A172 (cell line): ENCODE data around the gene PIK3R5. TPM values are rescaled to one million over a fixed set of nuclear protein-coding genes. Genes with fewer than 3 reads are reported as not detected.
"Not testable (repeated sequence)": the region's sequence is repeated elsewhere in the genome, so short reads cannot be mapped to it uniquely, and the experiment has no call there.

Experiments used
- DNase-seq: peaks from one replicate; pipeline ENCODE4 v3.0.0-alpha.2; 2015; ENCODE audit warnings: low spot score
- total RNA-seq: library from RNA; depleted of rRNA; stranded (reverse); fragments of >200 nt; shearing (Covaris generic); gene quantifications from 2 replicates; pipeline ENCODE4 v1.2.3, GENCODE V29; 2014

PIK3R5 gene
- total RNA-seq, 1 experiment from 2014 or later: not detected

DNA sequence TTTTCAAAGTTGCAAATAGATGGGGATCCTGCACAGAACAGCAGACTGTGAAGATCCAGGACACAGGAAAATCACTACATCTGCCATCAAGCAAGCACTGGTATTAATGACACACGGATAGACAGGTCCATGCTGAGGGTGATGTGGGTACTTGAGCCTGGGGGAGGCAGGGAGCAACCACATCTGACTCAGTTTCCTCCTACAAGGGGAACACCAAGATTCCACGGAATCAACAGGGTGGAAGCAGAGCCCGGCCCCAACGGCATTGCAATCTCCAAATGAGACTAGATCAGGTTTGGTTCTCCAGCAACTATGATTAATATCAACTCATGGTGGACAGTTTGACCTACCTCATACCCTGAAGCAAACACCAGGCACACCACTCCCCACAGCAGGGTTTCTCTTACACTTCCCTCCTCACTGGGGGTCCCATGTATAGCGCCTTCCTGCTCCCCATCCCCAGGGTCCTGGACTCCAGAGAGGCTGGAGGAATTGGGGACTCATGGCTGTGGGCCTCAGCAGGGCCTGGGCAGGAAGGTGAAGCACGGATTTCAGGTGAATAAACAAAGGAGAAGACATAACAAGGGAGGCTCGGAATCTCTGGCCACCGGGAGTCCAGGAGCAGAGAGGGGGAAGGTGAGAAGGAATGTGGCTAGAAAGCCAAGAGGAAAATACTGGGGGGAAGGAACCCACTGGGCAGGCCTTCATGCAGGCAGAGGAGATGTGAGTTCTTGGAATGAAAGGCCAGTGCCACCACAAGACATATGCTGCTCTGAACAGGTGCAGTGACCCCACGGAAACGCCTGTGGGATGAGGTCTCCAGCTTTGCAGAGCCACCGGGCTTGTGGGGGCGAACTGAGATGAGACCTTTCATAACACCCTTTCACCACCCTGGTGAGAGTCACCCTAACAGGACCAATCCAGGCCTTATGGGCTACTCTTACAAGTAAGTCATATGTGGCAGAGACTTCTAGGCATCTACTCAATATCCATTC, 68.6 kb downstream of the PIK3R5 start:
- no peak for DNase-seq

DNA sequence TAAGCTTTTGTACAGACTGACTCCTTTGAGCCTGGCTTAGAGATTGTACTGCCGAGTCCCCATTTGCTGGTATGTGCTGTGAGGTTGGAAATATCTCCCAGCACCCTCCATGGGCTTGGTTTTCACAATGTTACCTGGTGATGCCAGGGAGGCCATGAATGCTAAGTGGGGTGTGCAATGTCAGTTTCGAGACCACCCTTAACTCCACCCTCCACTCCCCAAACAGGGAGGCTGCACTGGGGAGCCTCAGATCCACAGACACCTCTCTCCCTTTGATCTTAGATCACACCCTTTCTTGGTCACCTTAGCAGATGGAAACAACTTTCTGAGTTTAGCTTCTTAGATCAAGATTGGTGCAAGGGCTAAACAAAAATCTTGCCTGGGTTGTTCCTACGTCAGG, 69.4 kb downstream of the PIK3R5 start:
- DNase-seq: no peak

DNA sequence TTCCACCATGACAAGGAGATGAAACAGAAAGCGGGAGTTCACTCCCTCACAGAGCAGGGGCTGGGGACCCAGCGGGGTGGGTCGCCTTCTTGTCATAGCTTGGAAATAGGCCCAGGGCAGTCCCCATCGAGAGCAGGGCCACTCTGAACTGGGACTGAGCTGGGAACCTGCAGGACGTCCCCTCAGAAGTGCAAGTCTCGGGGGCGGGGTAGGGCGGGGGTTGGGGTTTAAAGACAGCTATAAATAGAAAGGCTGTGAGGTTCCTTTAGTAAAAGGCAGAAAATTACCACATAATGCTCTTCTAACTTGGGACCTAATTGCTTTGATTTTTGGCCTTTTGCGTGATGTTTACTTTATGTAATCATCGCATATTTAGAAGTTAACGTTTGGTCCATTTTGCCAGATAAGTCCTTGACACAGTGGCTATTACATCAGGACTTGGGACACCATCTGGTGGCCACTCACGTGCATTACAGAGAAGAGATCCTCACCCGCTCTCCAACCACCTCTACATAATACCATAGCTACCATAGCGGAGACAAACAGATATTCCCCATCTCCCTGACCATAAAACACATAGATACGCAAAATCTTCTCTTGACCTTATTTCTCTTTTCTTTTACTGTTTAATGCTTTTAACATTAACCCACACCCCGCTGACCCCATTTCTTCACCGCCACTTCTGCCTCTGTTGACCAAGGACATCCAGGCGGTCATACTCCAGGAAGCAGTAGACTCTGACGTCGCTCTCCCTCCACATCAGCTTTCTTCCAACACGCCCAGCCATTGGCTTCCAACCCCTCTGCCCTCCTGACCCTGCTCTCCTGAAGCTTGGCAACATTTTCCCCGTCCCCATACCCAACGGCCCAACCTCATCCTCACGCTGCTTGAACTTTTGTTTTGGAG, 70.6 kb downstream of the PIK3R5 start:
- peak; percentile 71 for DNase-seq

DNA sequence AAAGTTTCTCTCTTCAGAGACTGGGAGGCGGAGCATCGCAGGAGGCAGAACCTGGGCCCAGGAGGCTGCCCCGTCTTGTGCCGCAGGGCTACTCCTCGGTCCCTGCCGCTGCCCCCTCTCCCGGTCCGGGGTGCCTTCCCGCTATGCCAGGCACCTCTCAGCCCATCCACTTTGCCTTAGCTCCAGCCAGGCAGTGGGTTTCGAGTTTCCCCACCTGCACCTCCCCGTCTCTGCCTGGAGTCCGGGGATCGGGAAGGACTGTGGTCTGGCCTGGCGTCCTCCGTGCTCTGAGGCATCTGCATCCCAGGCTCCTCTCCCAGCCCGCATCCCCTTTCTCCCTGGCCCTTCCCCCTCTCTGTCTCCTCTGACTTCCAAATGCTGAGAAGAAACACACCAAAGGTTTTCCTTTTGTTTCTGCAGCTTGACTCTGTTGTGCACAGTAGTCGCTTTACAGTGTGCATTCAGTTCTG, 71.3 kb downstream of the PIK3R5 start:
- no peak for DNase-seq

DNA sequence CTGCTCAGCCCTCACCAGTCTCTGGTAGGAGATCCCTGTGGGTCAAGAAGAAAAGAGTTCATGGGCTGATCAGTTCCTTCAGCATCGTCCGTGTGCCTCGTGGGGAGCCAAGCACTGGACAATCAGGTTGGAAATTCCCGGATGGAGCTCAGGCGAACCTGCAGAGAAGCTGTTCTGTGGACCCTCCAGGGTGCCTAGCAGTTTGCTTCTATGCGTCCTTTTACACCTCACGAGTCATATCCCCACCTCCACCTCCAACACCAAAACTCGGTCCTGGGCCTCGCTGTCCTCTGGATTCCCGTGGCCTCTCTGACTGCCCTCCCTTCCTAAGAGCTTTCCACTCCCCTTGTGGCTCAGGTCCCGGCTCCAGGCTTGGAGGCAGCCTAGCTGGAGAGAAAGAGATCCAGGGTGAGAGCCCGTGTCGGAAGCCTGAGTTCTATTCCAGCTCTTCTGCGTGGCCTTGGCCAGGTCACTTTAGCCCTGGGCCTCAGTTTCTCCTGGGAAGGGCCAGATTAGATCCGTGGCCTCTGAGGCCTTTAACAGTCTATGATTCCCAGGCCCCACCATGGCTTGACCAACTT, 71.8 kb downstream of the PIK3R5 start:
- no peak for DNase-seq

DNA sequence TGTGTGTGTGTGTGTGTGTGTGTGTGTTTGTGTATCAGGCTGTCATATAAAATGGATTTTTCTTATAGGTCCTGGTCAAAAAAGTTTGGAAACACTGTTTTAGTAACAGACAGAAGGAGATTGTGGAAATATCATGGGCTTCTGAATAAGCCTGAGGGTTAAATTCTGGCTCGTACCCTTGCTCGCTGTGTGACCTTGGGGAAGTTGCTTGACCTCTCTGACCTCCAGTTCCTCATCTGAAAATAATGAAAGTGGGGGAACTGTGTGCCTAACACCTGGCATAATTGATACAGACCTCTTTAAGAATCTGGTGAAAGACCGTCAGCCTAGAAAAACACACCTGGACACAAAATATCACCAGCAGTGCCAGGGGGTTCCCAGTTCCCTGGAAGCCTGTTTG, 72.4 kb downstream of the PIK3R5 start:
- DNase-seq: no peak

DNA sequence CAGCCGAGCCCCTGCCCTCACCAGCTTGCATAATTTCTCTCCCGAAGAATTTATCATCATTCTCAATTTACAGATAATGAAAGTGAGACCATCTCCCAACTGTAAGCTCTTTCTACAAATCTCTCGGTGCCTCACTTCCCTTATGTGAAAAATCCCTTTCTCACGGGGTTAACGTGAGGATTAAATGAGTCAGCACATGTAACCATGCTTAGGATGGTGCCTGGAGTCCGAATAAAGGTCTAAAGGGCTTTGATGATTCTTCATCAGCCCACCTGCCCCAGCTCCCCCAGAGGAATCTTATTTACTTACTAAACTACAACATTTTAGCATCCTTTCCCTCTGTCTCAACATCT, 73.2 kb downstream of the PIK3R5 start:
- DNase-seq: no peak

DNA sequence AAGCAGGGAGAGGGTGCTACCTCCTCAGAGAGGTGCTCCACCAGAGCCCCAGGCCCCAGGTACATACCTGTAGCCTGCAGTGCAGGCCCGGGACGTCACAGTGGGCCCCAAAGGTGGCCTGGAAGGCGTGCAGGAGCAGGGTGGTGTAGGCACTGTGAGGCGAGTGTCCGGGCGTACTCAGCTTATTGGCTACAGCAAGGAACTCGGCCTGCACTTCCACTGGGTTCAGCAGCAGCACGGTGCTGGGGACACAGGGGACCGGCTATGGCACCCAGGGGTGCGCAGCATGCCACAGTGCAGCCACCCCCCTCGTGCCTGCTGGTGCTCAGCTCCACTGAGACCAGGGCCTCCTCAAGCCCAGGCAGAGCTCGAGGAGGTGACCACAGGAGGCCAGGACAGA, 74.8 kb downstream of the PIK3R5 start:
- DNase-seq: no peak

DNA sequence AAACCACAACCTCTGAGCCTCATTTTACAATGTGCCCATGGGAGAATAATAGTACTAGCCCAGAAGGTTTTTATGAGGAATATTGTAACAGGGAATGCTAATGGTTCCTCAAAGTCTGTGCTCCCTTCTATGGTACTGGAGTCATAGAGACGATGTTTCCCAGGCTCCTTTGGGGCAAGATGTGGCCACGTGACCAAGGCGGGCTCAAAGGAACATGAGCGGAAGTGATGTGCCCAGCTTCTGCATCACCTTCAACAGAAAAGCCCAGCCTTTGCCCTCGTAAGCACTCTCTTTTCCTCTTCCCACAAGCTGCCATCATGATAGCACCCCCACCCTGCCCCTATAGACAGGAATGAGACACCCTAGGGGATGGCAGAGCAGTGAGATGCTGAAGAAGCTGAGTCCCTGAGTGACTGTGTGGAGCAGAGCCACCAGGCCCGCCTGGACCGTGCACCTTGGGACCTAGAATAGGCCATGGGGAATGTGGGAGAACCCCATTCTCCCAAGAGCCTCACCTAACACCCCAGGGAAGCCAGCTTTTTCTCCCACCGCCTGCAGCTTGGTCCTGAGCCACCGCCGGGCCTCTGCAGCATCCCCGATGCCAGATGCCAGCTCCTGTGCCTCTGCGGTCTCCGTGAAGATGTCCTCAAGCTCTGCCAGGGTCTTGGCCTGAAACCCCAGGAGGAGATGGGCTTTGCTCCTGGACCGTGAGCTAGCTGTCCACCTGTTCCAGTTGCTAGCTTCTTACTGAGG, 75.9 kb downstream of the PIK3R5 start:
- no peak for DNase-seq

DNA sequence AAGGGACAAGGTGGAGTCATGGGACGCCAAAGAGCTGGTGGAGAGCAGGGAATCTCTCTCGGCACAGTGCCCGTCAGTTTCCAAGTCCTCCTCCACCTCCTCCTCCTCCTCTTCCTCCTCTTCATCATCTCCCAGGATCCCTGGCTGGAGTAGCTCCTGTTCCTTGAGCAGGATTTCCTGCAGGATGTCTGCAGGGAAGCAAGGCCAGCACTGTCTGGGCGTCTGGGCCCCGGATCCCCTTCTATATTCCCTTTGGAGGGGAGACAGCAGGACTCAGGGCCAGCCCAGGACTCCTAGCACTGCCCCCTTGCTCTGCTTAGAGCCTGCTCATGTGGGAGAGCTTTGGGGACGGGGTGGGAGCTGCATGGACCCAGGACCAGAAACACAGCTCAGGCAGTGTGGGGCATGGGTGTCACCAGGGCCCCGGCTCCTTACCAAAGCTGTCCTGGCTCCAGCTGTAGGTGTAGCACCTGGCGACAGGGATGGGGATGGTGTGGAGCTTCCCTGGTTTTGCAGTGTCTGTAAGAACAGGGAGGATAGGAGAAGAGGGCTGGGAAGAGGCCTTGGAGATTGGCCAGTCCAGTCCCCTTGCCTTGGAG, 76.7 kb downstream of the PIK3R5 start:
- no peak for DNase-seq

DNA sequence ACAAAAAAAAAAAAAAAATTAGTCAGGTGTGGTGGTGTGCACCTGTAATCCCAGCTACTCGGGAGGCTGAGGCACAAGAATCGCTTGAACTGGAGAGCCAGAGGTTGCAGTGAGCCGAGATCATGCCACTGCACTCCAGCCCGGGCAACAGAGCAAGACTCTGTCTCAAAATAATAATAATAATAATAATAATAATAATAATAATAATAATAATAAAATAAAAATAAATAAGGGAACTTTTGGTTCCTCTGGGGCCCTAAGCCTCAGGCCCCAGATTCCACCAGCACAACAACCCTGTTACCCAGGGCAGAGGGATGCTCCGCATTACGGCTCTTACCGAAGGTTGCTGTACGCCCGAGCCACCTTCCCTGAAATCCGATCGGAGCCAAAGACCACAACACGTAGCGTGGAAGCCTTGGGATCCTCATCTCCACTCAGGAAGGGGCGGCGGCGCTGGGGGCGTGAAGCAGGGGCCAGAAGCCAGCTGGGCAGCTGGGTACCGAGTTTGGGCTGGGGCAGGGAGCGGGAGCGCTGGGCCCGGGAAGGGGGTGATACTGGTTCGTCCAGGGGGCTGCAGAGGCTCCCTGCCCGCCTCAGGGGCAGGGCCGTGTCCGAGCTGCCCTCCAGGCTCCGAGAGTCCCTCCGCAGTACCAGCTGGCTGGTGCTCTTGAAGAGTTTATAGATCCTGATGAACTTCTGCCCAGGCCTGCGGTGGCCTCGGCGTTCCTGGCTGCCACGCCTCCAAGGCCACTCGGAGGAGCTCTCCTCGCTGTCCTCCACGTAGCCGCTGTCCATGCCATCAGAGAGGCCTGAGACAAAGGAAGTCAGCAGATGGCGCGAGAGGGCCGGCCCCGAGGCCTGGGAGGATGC, 77.4 kb downstream of the PIK3R5 start:
- peak; percentile 35 for DNase-seq

DNA sequence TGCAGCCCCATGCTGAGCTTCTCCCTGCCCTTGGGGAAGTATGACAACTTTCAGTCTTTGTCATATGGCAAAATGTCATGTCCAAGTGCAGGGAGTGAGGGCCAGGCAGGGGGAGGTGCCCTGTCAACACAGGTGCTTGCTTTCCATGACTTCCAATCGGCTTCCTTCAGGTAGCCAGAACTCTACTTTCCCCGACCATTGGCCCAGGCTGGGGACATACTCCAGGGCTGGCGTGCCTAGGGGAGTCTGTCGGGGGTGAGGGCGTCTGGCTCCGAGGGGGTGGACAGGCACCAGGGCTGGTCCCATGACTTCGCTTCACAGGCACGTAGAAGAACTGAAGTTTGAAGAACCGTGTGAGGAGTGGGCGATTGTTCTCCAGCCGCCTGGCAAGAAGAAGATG, 78.2 kb downstream of the PIK3R5 start:
- no peak for DNase-seq

DNA sequence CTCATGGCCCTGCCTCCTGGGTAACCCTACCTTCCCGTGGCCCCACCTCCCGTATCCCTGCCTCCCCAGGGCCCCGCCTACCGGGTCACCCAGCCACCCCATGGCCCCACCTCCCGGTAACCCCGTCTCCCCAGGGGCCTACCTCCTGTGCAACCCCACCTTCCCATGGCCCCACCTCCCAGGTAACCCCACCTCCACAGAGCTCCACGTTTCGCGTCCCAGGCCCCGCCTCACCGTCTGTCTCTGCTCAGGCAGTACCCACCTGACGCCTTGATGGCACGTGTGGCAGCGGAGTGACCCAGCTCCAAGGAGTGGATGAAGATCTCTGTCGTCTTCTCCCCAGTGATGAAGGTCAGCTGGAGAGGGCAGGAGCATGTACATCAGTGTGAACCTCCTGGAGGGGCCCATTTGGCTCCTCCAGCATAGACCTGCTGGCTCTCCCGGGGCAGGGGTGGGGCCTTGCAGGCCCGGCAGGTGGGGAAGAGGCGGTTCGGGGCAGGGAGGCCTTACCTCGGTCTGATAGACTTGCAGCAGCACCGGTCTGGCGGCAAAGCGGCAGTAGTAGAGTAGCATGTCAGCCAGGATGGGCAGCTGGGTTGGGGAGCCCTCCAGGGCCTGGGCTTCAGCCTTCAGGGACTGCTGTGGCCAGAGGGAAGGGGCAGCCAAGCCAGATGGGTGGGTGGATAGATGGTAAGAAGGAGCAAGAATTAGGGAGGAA, 79.4 kb downstream of the PIK3R5 start:
- no peak for DNase-seq

DNA sequence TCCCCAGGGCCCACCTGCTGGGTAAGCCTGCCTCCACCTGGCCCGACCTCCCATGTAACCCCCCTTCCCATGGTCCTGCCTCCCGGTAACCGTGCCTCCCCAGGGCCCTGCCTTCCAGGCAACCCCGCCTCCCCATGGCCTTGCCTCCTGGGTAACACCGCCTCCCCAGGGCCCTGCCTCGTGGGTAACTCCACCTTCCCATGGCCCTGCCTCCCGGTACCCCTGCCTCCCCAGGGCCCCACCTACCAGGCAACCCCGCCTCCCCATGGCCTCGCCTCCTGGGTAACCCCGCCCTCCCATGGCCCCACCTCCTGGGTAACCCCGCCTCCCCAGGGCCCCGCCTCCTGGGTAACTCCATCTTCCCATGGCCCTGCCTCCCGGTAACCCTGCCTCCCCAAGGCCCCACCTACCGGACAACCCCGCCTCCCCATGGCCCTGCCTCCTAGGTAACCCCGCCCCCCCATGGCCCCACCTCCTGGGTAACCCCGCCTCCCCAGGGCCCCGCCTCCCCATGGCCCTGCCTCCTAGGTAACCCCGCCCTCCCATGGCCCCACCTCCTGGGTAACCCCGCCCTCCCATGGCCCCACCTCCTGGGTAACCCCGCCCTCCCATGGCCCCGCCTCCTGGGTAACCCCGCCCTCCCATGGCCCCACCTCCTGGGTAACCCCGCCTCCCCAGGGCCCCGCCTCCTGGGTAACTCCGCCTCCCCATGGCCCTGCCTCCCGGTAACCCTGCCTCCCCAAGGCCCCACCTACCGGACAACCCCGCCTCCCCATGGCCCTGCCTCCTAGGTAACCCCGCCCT, 80.1 kb downstream of the PIK3R5 start:
- DNase-seq: not testable (repeated sequence)

DNA sequence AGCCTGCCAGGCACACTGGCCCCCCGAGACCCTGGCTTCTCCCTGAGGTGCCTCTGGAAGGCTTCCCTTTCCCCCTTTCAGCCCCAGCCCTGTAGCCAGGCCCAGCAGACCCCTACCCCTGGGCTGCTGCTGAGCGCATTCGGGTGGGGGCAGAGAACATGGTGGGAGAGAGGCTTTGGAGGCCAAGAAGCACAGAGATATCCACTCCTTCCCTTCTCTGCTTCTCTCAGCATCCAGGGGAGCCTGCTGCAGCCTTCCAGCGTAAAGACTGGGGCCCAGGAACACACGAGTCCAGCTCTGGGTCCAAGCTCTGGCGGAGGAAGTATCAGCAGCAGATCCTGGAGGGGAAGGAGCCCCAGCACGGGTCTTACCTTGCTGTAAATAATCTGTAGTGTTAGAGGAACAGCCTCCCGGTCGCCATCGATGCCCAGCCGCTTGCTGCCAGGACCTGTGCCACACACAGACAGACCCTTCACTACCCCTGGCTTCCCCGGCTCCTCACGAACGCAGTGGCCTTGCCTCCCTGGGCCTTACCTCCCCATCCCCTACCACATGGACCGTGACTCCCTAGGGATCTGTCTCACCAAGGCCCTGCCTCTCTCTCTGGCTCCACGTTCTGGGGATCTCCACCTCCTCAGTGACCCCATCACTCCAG, 81.0 kb downstream of the PIK3R5 start:
- no peak for DNase-seq

DNA sequence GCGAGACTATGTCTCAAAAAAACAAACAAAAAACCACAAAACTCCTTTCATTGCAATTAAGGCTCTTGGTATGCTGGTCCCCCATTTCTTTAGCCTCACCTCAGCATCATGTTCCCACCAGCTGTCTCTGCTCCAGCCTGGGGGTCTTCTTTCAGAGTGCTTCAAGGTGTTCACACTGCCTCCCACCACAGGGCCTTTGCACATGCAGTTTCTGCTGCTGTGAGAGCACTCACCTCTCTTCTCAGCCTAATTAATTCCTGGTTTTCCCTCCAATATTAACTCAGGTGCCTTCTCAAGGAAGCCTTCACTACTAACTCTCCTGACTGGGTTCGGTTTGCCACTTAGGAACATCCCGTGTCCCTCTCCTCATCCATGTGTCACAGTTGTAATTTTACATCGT, 82.2 kb downstream of the PIK3R5 start:
- no peak for DNase-seq

DNA sequence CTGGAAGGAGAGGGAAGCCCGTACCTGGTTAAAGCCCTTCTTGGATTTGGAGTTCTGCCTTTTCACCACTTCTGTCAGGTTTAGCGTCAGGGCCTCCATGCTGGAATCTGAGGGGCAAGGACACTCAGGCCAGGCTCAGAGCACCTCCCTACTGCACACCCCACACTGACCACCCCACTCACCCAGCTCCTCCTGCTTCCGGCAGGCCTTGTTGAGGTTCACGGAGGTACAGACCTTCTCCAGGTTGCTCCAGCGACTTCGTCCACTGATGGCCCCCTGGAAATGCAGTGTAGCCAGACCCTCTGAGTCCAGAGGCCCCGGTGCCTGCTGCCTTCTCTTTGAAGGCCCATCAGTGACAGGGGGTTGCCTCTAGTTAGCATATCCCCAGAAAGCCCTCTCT, 83.9 kb downstream of the PIK3R5 start:
- DNase-seq: no peak

DNA sequence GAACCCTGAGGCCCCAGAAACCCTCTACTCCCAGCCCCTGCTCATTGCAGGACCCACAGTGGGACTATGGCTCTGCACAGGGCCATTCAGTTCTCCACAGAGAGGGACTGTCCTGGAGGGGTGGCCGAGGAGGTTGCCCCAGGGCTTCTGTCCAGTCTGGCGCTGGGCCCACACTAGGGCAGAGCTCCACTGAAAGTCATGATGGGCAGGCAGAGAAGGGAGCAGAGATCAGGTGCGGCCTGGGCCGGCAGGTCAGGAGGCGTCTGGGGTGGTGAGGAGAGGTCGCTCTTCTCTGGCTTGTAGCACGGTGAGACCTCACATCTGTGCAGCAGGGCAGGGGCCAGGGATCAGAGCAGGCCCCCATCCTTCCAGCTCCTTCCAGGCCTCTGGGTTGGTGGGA, 85.0 kb downstream of the PIK3R5 start:
- no peak for DNase-seq
